A673 (cell line): ENCODE measurements around the gene ZFR. TPM values are rescaled to one million over a fixed set of nuclear protein-coding genes. Genes with fewer than 3 reads are reported as not detected.

Experiments used
- BruUV-seq: library from RNA; stranded (reverse); fragments of 400-500 nt; replicated peaks from 2 replicates; lab custom pipeline; 2021; lab: Mats Ljungman, UMichigan
- CTCF ChIA-PET: fragments of 300-600 bp; sonication (Branson Sonifier 250); formaldehyde crosslinking; loops from one replicate; lab custom pipeline; 2022; ENCODE audit warnings: antibody characterized with exemption; lab: Charles Lee
- POLR2A ChIA-PET: fragments of 300-600 bp; sonication (Branson Sonifier 250); formaldehyde crosslinking; loops from one replicate; lab custom pipeline; 2022; ENCODE audit warnings: antibody characterized with exemption; ENCODE audit not compliant: low non-redundant PET; lab: Charles Lee
- DNase-seq: peaks from one replicate; pipeline ENCODE4 v3.0.0-alpha.2; 2015; ENCODE audit warnings: low spot score
- H3K27ac ChIP-seq: fragments of 200-600 bp; sonication (generic); 2 replicates; pipeline ENCODE4 v1.5.1; 2016; ENCODE audit warnings: mixed run types, low read depth, mild to moderate bottlenecking, mixed read lengths, antibody characterized with exemption, low read length; ENCODE audit not compliant: poor library complexity, severe bottlenecking
- H3K27me3 ChIP-seq: fragments of 200-600 bp; sonication (generic); replicated peaks from 2 replicates; pipeline ENCODE4 v1.6.1; 2017; ENCODE audit warnings: mixed run types, low read depth, mild to moderate bottlenecking, mixed read lengths, antibody characterized with exemption, low read length; ENCODE audit not compliant: insufficient read depth, poor library complexity
- H3K36me3 ChIP-seq: fragments of 200-600 bp; sonication (generic); 2 replicates; pipeline ENCODE4 v1.6.1; 2016; ENCODE audit warnings: mixed run types, mild to moderate bottlenecking, mixed read lengths, antibody characterized with exemption, low read length; ENCODE audit not compliant: insufficient read depth, poor library complexity, severe bottlenecking
- H3K4me1 ChIP-seq: fragments of 200-600 bp; sonication (generic); 2 replicates; pipeline ENCODE4 v1.6.1; 2017; ENCODE audit warnings: mixed run types, mild to moderate bottlenecking, mixed read lengths, antibody characterized with exemption, low read length; ENCODE audit not compliant: insufficient read depth, poor library complexity, severe bottlenecking
- H3K4me3 ChIP-seq: fragments of 200-600 bp; sonication (generic); 2 replicates; pipeline ENCODE4 v1.5.1; 2016; ENCODE audit warnings: low read depth, mixed run types, mild to moderate bottlenecking, mixed read lengths, low read length; ENCODE audit not compliant: poor library complexity, severe bottlenecking
- H3K9me3 ChIP-seq: fragments of 200-600 bp; sonication (generic); 2 replicates; pipeline ENCODE4 v1.6.1; 2016; ENCODE audit warnings: mixed run types, low read depth, mild to moderate bottlenecking, mixed read lengths, antibody characterized with exemption, low read length; ENCODE audit not compliant: poor library complexity, severe bottlenecking
- CTCF ChIP-seq: fragments of 300-800, 200-600 bp; sonication (generic); conservative IDR thresholded peaks from 2 replicates; pipeline ENCODE4 v1.5.1; 2017; ENCODE audit warnings: low read depth, mild to moderate bottlenecking, antibody characterized with exemption, low read length, moderate library complexity, mixed read lengths
- EZH2 ChIP-seq: fragments of 200-600 bp; sonication (generic); IDR thresholded peaks from 2 replicates; pipeline ENCODE4 v1.6.1; 2017; ENCODE audit warnings: borderline replicate concordance, low read depth, mild to moderate bottlenecking, mixed read lengths, antibody characterized with exemption, low read length; ENCODE audit not compliant: poor library complexity, severe bottlenecking
- intact Hi-C: fragments of 100-400 bp; cut with micrococcal nuclease; formaldehyde crosslinking; loops from one replicate; pipeline ENCODE4 v1.10.0; 2022; ENCODE audit not compliant: unreplicated experiment
- total RNA-seq: library from RNA; stranded (reverse); gene quantifications from 2 replicates; pipeline ENCODE4 v1.2.3, GENCODE V29; 2021

Gene ZFR
- total RNA-seq, 1 experiment from 2014 or later: 110 TPM

GRCh38 chr5:32388432-32389129, 56.0 kb downstream of the ZFR start:
- Histone ChIP-seq H3K9me3 (no peaks in the 10 kb centered on the region), H3K4me3 (no peak overlapping the region), H3K4me1 (no peaks in the 10 kb centered on the region), H3K27ac (no peak overlapping the region), H3K36me3 (peaks cover 84% of the 10 kb centered on the region), H3K27me3 (no peaks in the 10 kb centered on the region)
- no peak for TF ChIP-seq EZH2
- DNase-seq: no peak
- intact Hi-C loops: no loop called here
- CTCF ChIA-PET: no interaction called here
- BruUV-seq: no TSS peak
- POLR2A ChIA-PET: no interaction called here

GRCh38 chr5:32387841-32388240, 56.7 kb downstream of the ZFR start:
- Histone ChIP-seq H3K9me3 (no peaks in the 10 kb centered on the region), H3K4me1 (no peaks in the 10 kb centered on the region), H3K27me3 (no peaks in the 10 kb centered on the region), H3K27ac (peak overlapping the region; percentile 32), H3K36me3 (peaks cover 86% of the 10 kb centered on the region), H3K4me3 (no peak overlapping the region)
- ChIA-PET POLR2A (no interaction called here), CTCF (no interaction called here)
- no TSS peak for BruUV-seq
- TF ChIP-seq EZH2 (no peak), CTCF (no peak)
- DNase-seq: no peak
- intact Hi-C loops: no loop called here

GRCh38 chr5:32387211-32387610, 57.3 kb downstream of the ZFR start:
- CTCF ChIA-PET: no interaction called here
- intact Hi-C loops: no loop called here
- no peak overlapping the region for H3K4me3 ChIP-seq
- H3K4me1 ChIP-seq: no peaks in the 10 kb centered on the region
- POLR2A ChIA-PET: no interaction called here
- DNase-seq: no peak
- peak overlapping the region; percentile 32 for H3K27ac ChIP-seq
- TF ChIP-seq CTCF (no peak), EZH2 (no peak)
- no peaks in the 10 kb centered on the region for H3K9me3 ChIP-seq
- no TSS peak for BruUV-seq
- H3K36me3 ChIP-seq: peaks cover 88% of the 10 kb centered on the region
- no peaks in the 10 kb centered on the region for H3K27me3 ChIP-seq

DNA sequence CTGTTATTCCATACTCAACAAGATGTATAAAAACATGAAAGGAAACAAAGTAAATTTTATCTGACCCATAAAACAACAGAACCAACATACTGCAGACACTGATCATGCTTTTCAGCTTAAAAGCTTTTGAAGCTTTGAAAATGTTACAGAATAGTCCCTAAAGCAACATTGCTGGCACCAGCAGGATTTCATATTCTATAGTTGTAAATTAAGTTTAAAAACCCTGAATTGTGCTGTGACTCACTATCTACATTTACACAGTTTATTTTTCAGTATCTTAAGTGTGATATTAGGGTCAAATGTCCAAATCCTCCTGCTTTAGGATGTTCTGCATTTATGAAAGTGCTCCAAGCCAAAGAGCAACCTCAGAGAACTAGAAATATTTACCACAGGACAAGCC, 59.9 kb downstream of the ZFR start:
- CTCF ChIA-PET: no interaction called here
- no peaks in the 10 kb centered on the region for H3K27me3 ChIP-seq
- BruUV-seq: no TSS peak
- TF ChIP-seq CTCF (no peak), EZH2 (no peak)
- H3K36me3 ChIP-seq: peaks cover 81% of the 10 kb centered on the region
- no peak overlapping the region for H3K27ac ChIP-seq
- POLR2A ChIA-PET: no interaction called here
- no peaks in the 10 kb centered on the region for H3K9me3 ChIP-seq
- H3K4me1 ChIP-seq: no peaks in the 10 kb centered on the region
- no peak overlapping the region for H3K4me3 ChIP-seq
- intact Hi-C loops: no loop called here
- DNase-seq: no peak
